ENCODE results near the gene SDHB. TPM values are rescaled to one million over a fixed set of nuclear protein-coding genes. Genes with fewer than 3 reads are reported as not detected.
A peak's percentile ranks its signal among the peaks of the same experiment; 100 is the strongest.

The SDHB gene
- total RNA-seq, 2 donors from 2014 or later, result 98.2 to 101 TPM

GRCh38 chr1:16980473-16981268 lies 73.2 kb downstream of the SDHB start, which contains the start of gene MFAP2:
TSS of gene MFAP2 (minus strand) at chr1:16980620. CDS start at chr1:16978273, 2,347 bp downstream.
- Mint-ChIP-seq H3K4me3 (peak within 1 kb of the TSS; percentile 64 to 77), H3K27ac (no peak within 1 kb of the TSS), H3K4me1 (ENCODE audit: low read depth) (peaks cover 10% of the 10 kb centered on the region), H3K9me3 (no peaks in the 10 kb centered on the region), H3K27me3 (ENCODE audit: low read depth) (peaks cover 20% of the 10 kb centered on the region), H3K36me3 (ENCODE audit: insufficient read depth in 2 of 2) (no peaks in the 10 kb centered on the region)
- DNase-seq (peak; percentile 17 to 30), ATAC-seq (replicated peaks in 1 of 2) (peak; percentile 43 to 47)

GRCh38 chr1:16979475-16980327 lies 74.1 kb downstream of the SDHB start:
- Mint-ChIP-seq H3K9me3 (no peaks in the 10 kb centered on the region), H3K27ac (no peak overlapping the region), H3K4me1 (ENCODE audit: low read depth) (peaks cover 10% of the 10 kb centered on the region), H3K27me3 (ENCODE audit: low read depth) (peaks cover 20% of the 10 kb centered on the region), H3K4me3 (peak overlapping the region; percentile 58 to 68), H3K36me3 (ENCODE audit: insufficient read depth in 2 of 2) (no peaks in the 10 kb centered on the region)
- no peak for ATAC-seq (replicated peaks in 1 of 2)
- no peak for DNase-seq

GRCh38 chr1:16978567-16979474 lies 75.0 kb downstream of the SDHB start:
- no peak for DNase-seq
- peaks cover 20% of the 10 kb centered on the region for H3K27me3 Mint-ChIP-seq (ENCODE audit: low read depth)
- no peaks in the 10 kb centered on the region for H3K36me3 Mint-ChIP-seq (ENCODE audit: insufficient read depth in 2 of 2)
- peak overlapping the region in 1 of 2 donors; percentile 68 for H3K4me3 Mint-ChIP-seq
- no peaks in the 10 kb centered on the region for H3K9me3 Mint-ChIP-seq
- H3K4me1 Mint-ChIP-seq (ENCODE audit: low read depth), result peaks cover 10% of the 10 kb centered on the region
- no peak overlapping the region for H3K27ac Mint-ChIP-seq
- ATAC-seq (replicated peaks in 1 of 2), result no peak

- no peak overlapping the region for H3K4me3 Mint-ChIP-seq
- ATAC-seq (replicated peaks in 1 of 2), result no peak
- H3K4me1 Mint-ChIP-seq (ENCODE audit: low read depth), result peaks cover 10% of the 10 kb centered on the region
- no peak overlapping the region for H3K27ac Mint-ChIP-seq
- H3K9me3 Mint-ChIP-seq, result no peaks in the 10 kb centered on the region
- no peaks in the 10 kb centered on the region for H3K36me3 Mint-ChIP-seq (ENCODE audit: insufficient read depth in 2 of 2)
- DNase-seq, result no peak
- H3K27me3 Mint-ChIP-seq (ENCODE audit: low read depth), result peaks cover 16% of the 10 kb centered on the region
Measured at GRCh38 chr1:16978139-16978538, 75.7 kb downstream of the SDHB start.

GRCh38 chr1:16977377-16977776 lies 76.5 kb downstream of the SDHB start:
- H3K4me3 Mint-ChIP-seq, result no peak overlapping the region
- DNase-seq (no peak), ATAC-seq (replicated peaks in 1 of 2) (no peak)
- peaks cover 10% of the 10 kb centered on the region for H3K4me1 Mint-ChIP-seq (ENCODE audit: low read depth)
- H3K27ac Mint-ChIP-seq, result no peak overlapping the region
- peaks cover 13% of the 10 kb centered on the region for H3K27me3 Mint-ChIP-seq (ENCODE audit: low read depth)
- no peaks in the 10 kb centered on the region for H3K36me3 Mint-ChIP-seq (ENCODE audit: insufficient read depth in 2 of 2)
- no peaks in the 10 kb centered on the region for H3K9me3 Mint-ChIP-seq

- Mint-ChIP-seq H3K27me3 (ENCODE audit: low read depth) (peaks cover 13% of the 10 kb centered on the region), H3K4me1 (ENCODE audit: low read depth) (peaks cover 10% of the 10 kb centered on the region), H3K9me3 (no peaks in the 10 kb centered on the region), H3K36me3 (ENCODE audit: insufficient read depth in 2 of 2) (no peaks in the 10 kb centered on the region), H3K4me3 (no peak overlapping the region), H3K27ac (no peak overlapping the region)
- ATAC-seq (replicated peaks in 1 of 2), result no peak
- no peak for DNase-seq
Measured at GRCh38 chr1:16976966-16977365, 76.9 kb downstream of the SDHB start.

- ATAC-seq (replicated peaks in 1 of 2) (no peak), DNase-seq (no peak)
- Mint-ChIP-seq H3K27ac (no peak overlapping the region), H3K4me3 (no peak overlapping the region), H3K9me3 (no peaks in the 10 kb centered on the region), H3K27me3 (ENCODE audit: low read depth) (peaks cover 3% of the 10 kb centered on the region), H3K36me3 (ENCODE audit: insufficient read depth in 2 of 2) (no peaks in the 10 kb centered on the region), H3K4me1 (ENCODE audit: low read depth) (peaks cover 3% of the 10 kb centered on the region)
Measured at GRCh38 chr1:16975838-16976237, 78.0 kb downstream of the SDHB start.

- ATAC-seq (replicated peaks in 1 of 2) (no peak), DNase-seq (no peak)
- H3K4me1 Mint-ChIP-seq (ENCODE audit: low read depth), result no peaks in the 10 kb centered on the region
- no peak overlapping the region for H3K4me3 Mint-ChIP-seq
- H3K27ac Mint-ChIP-seq, result no peak overlapping the region
- no peaks in the 10 kb centered on the region for H3K9me3 Mint-ChIP-seq
- no peaks in the 10 kb centered on the region for H3K36me3 Mint-ChIP-seq (ENCODE audit: insufficient read depth in 2 of 2)
- H3K27me3 Mint-ChIP-seq (ENCODE audit: low read depth), result no peaks in the 10 kb centered on the region
Measured at GRCh38 chr1:16975211-16975610, 78.6 kb downstream of the SDHB start.

- Mint-ChIP-seq H3K4me3 (no peak overlapping the region), H3K27me3 (ENCODE audit: low read depth) (no peaks in the 10 kb centered on the region)
Measured at GRCh38 chr1:16973215-16973614, 80.6 kb downstream of the SDHB start.

GRCh38 chr1:16972189-16972895 lies 81.5 kb downstream of the SDHB start:
- no peak for DNase-seq
- no peak for ATAC-seq (replicated peaks in 1 of 2)
- Mint-ChIP-seq H3K27ac (no peak overlapping the region), H3K36me3 (ENCODE audit: insufficient read depth in 2 of 2) (no peaks in the 10 kb centered on the region), H3K4me1 (ENCODE audit: low read depth) (no peaks in the 10 kb centered on the region), H3K4me3 (no peak overlapping the region), H3K9me3 (no peaks in the 10 kb centered on the region), H3K27me3 (ENCODE audit: low read depth) (no peaks in the 10 kb centered on the region)

More at GRCh38 chr1:16973215-16973614, 80.6 kb downstream of the SDHB start:
- no peaks in the 10 kb centered on the region for H3K9me3 Mint-ChIP-seq
- no peak overlapping the region for H3K27ac Mint-ChIP-seq
- DNase-seq (no peak), ATAC-seq (replicated peaks in 1 of 2) (no peak)
- H3K36me3 Mint-ChIP-seq (ENCODE audit: insufficient read depth in 2 of 2), result no peaks in the 10 kb centered on the region
- H3K4me1 Mint-ChIP-seq (ENCODE audit: low read depth), result no peaks in the 10 kb centered on the region

GRCh38 chr1:16971341-16972188 lies 82.3 kb downstream of the SDHB start:
- Mint-ChIP-seq H3K9me3 (no peaks in the 10 kb centered on the region), H3K27ac (no peak overlapping the region), H3K4me1 (ENCODE audit: low read depth) (no peaks in the 10 kb centered on the region), H3K27me3 (ENCODE audit: low read depth) (no peaks in the 10 kb centered on the region), H3K4me3 (no peak overlapping the region), H3K36me3 (ENCODE audit: insufficient read depth in 2 of 2) (no peaks in the 10 kb centered on the region)
- DNase-seq (no peak), ATAC-seq (replicated peaks in 1 of 2) (no peak)

Measured in activated T-cell treated with anti-CD3 and anti-CD28 coated beads, Interleukin-2, amount 50 U/mL, for 72 hours (primary cell).